Ishikawa (cell line): ENCODE measurements around the gene GNAO1.

ENCODE experiments used
- CEBPB ChIP-seq: IDR thresholded peaks from 2 replicates; pipeline ENCODE4 v1.6.1; 2012
- CREB1 ChIP-seq: IDR thresholded peaks from 2 replicates; pipeline ENCODE4 v1.6.1; 2012; ENCODE audit warnings: low read depth
- EGR1 ChIP-seq: IDR thresholded peaks from 2 replicates; pipeline ENCODE4 v1.6.1; 2012
- EP300 ChIP-seq: IDR thresholded peaks from 2 replicates; pipeline ENCODE4 v1.6.1; 2012; ENCODE audit warnings: borderline replicate concordance
- FOXM1 ChIP-seq: IDR thresholded peaks from 2 replicates; pipeline ENCODE4 v1.6.1; 2012; ENCODE audit warnings: low read depth, borderline replicate concordance
- MAX ChIP-seq: IDR thresholded peaks from 2 replicates; pipeline ENCODE4 v1.6.1; 2012
- NFIC ChIP-seq: IDR thresholded peaks from 2 replicates; pipeline ENCODE4 v1.6.1; 2012
- RAD21 ChIP-seq: IDR thresholded peaks from 2 replicates; pipeline ENCODE4 v1.6.1; 2012; ENCODE audit warnings: low read depth
- TAF1 ChIP-seq: IDR thresholded peaks from 2 replicates; pipeline ENCODE4 v1.6.1; 2012; ENCODE audit warnings: low read depth, mild to moderate bottlenecking
- TCF12 ChIP-seq: IDR thresholded peaks from 2 replicates; pipeline ENCODE4 v1.6.1; 2012; ENCODE audit warnings: low read depth
- TEAD4 ChIP-seq: IDR thresholded peaks from 2 replicates; pipeline ENCODE4 v1.6.1; 2012
- YY1 ChIP-seq: IDR thresholded peaks from 2 replicates; pipeline ENCODE4 v1.6.1; 2012; ENCODE audit warnings: low read depth
- ZBTB7A ChIP-seq: IDR thresholded peaks from 2 replicates; pipeline ENCODE4 v1.6.1; 2012; ENCODE audit warnings: low read depth
- TF ChIP-seq, protein P1 (sequence below): IDR thresholded peaks from 2 replicates; pipeline ENCODE4 v1.6.1; 2012
- TF ChIP-seq, protein P2 (sequence below): IDR thresholded peaks from 2 replicates; pipeline ENCODE4 v1.6.1; 2012; ENCODE audit warnings: low read depth, mild to moderate bottlenecking

The GNAO1 gene

GRCh38 chr16:56337131-56337857 lies 146.0 kb downstream of the GNAO1 start:
- TF ChIP-seq ZBTB7A: no peak
- TF ChIP-seq CEBPB: no peak
- no peak for TF ChIP-seq RAD21
- TF ChIP-seq, protein P1, sequence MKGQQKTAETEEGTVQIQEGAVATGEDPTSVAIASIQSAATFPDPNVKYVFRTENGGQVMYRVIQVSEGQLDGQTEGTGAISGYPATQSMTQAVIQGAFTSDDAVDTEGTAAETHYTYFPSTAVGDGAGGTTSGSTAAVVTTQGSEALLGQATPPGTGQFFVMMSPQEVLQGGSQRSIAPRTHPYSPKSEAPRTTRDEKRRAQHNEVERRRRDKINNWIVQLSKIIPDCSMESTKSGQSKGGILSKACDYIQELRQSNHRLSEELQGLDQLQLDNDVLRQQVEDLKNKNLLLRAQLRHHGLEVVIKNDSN: no peak
- no peak for TF ChIP-seq TEAD4
- TF ChIP-seq FOXM1: no peak
- no peak for TF ChIP-seq YY1
- TF ChIP-seq TCF12: no peak
- no peak for TF ChIP-seq TAF1
- TF ChIP-seq, protein P2, sequence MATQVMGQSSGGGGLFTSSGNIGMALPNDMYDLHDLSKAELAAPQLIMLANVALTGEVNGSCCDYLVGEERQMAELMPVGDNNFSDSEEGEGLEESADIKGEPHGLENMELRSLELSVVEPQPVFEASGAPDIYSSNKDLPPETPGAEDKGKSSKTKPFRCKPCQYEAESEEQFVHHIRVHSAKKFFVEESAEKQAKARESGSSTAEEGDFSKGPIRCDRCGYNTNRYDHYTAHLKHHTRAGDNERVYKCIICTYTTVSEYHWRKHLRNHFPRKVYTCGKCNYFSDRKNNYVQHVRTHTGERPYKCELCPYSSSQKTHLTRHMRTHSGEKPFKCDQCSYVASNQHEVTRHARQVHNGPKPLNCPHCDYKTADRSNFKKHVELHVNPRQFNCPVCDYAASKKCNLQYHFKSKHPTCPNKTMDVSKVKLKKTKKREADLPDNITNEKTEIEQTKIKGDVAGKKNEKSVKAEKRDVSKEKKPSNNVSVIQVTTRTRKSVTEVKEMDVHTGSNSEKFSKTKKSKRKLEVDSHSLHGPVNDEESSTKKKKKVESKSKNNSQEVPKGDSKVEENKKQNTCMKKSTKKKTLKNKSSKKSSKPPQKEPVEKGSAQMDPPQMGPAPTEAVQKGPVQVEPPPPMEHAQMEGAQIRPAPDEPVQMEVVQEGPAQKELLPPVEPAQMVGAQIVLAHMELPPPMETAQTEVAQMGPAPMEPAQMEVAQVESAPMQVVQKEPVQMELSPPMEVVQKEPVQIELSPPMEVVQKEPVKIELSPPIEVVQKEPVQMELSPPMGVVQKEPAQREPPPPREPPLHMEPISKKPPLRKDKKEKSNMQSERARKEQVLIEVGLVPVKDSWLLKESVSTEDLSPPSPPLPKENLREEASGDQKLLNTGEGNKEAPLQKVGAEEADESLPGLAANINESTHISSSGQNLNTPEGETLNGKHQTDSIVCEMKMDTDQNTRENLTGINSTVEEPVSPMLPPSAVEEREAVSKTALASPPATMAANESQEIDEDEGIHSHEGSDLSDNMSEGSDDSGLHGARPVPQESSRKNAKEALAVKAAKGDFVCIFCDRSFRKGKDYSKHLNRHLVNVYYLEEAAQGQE: no peak
- no peak for TF ChIP-seq MAX
- no peak for TF ChIP-seq EGR1
- TF ChIP-seq CREB1: no peak
- TF ChIP-seq EP300: no peak
- no peak for TF ChIP-seq NFIC

- TF ChIP-seq, protein P1: no peak
- TF ChIP-seq CEBPB (no peak), ZBTB7A (no peak), EP300 (no peak), MAX (no peak)
- TF ChIP-seq, protein P2: no peak
Observed at GRCh38 chr16:56337858-56338325, 146.6 kb downstream of the GNAO1 start.

DNA sequence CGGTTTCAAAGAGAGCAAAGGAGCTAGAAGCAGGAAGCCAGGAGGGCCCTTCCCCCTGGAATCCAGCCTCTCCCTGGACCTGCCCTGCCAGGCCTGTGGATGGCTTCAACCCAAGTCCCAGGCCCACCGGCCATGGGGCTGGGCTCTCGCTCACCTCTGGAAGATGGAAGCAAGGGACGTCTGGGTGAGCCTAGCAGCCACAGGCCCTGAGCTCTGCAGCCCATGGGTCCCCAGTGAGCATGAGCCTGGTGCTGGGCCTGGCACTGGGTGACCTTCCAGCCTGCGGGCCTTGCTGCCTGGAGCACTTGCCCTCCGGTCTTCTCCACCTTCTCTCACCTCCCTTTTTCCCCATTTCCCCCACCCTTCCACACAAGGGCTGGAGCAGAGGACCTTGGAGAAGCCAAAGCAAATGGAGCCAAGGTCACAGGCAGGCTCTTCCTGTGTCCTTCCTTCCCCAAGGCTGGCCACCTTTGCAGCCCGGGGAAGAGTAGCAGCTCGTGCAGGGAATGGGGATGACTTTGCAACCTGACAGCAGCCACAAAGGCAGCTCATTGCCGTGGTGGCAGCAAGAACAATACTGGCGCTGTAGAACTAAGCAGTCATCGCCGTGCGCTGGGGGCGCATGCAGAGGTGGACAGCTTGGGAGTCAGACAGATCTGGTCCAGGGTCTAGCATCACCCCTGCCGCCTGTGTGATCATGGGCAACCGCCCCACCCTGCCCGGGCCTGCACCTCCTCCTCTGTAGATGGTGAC lies 147.5 kb downstream of the GNAO1 start:
- TF ChIP-seq, protein P2: no peak
- TF ChIP-seq EGR1 (no peak), TEAD4 (no peak), MAX (no peak), CREB1 (no peak), RAD21 (no peak), FOXM1 (no peak), NFIC (no peak), ZBTB7A (no peak), CEBPB (no peak), TCF12 (no peak), YY1 (no peak), EP300 (no peak), TAF1 (no peak)
- TF ChIP-seq, protein P1: no peak
